Activated naive CD8-positive, alpha-beta T cell treated with anti-CD3 and anti-CD28 coated beads, Interleukin-2, amount 10 ng/mL, durations not matched to agents 7 days and 5 days (primary cell): ENCODE data around the gene PRR20G. TPM values are rescaled to one million over a fixed set of nuclear protein-coding genes. Genes with fewer than 3 reads are reported as not detected.

Experiments used
- ATAC-seq: fragments of 150-1000 bp; cut with Tn5 transposase; one replicate; pipeline ENCODE4 v1.10.0; 2021; ENCODE audit warnings: low read depth, moderate library complexity
- POLR2A ChIA-PET: fragments of 350-600 bp; sonication (Branson Sonifier 250); formaldehyde crosslinking; loops from one replicate; lab custom pipeline; 2021; ENCODE audit warnings: antibody characterized with exemption; lab: Charles Lee
- DNase-seq: peaks from one replicate; pipeline ENCODE4 v3.0.0; 2021
- H3K27ac Mint-ChIP-seq: one replicate; pipeline ENCODE4 v1.8.0; 2022; ENCODE audit warnings: mild to moderate bottlenecking, mixed read lengths
- H3K27me3 Mint-ChIP-seq: one replicate; pipeline ENCODE4 v1.8.0; 2022; ENCODE audit warnings: mild to moderate bottlenecking, moderate library complexity, mixed read lengths
- H3K36me3 Mint-ChIP-seq: one replicate; pipeline ENCODE4 v1.8.0; 2021; ENCODE audit warnings: mild to moderate bottlenecking, mixed read lengths
- H3K4me1 Mint-ChIP-seq: one replicate; pipeline ENCODE4 v1.8.0; 2021; ENCODE audit warnings: mixed read lengths
- H3K4me3 Mint-ChIP-seq: one replicate; pipeline ENCODE4 v1.8.0; 2022; ENCODE audit warnings: mild to moderate bottlenecking, moderate library complexity, mixed read lengths
- H3K9me3 Mint-ChIP-seq: one replicate; pipeline ENCODE4 v1.8.0; 2021; ENCODE audit warnings: mixed read lengths
- total RNA-seq, 2 experiments: library from RNA; stranded (reverse); gene quantifications; one replicate each; pipeline ENCODE4 v1.2.3, GENCODE V29; 2021

The PRR20G gene
- total RNA-seq, 2 experiments from 2014 or later = not detected

- Mint-ChIP-seq H3K4me3 (no peak overlapping the region), H3K36me3 (peaks cover 3% of the 10 kb centered on the region), H3K9me3 (peaks cover 7% of the 10 kb centered on the region), H3K27ac (no peak overlapping the region), H3K27me3 (peaks cover 3% of the 10 kb centered on the region), H3K4me1 (no peaks in the 10 kb centered on the region)
- POLR2A ChIA-PET = no interaction called here
- ATAC-seq (no peak), DNase-seq (no peak)
Measured at GRCh38 chr3:127264794-127265514, 22.9 kb downstream of the PRR20G start.

DNA sequence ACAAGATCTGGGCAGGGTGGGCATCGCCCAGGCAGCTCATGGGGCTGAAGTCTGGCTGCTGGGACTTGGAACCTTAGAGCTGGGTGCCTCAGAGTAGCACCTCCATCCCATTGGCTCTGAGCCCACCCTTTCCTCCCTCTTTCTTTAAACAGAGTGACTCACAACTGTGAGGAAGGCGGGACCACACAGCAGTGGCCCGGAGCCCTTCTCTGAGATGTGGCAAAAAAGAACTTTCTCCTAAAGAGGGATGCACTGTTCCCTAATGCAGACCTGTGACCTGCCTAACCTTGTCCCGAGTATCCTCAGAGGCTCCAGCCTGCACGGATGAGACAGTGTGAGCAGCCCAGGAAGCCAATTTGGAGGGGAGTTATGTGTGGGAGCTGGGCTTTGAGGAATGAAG, 23.6 kb downstream of the PRR20G start:
- POLR2A ChIA-PET = no interaction called here
- peaks cover 7% of the 10 kb centered on the region for H3K9me3 Mint-ChIP-seq

GRCh38 chr3:127263586-127264231, 24.1 kb downstream of the PRR20G start:
- DNase-seq (no peak), ATAC-seq (no peak)
- H3K36me3 Mint-ChIP-seq = peaks cover 3% of the 10 kb centered on the region
- no peak overlapping the region for H3K27ac Mint-ChIP-seq
- POLR2A ChIA-PET = no interaction called here
- H3K9me3 Mint-ChIP-seq = peaks cover 7% of the 10 kb centered on the region
- peaks cover under 1% of the 10 kb centered on the region for H3K27me3 Mint-ChIP-seq
- H3K4me3 Mint-ChIP-seq = no peak overlapping the region
- H3K4me1 Mint-ChIP-seq = no peaks in the 10 kb centered on the region

More for the DNA sequence above, 23.6 kb downstream of the PRR20G start:
- peaks cover 3% of the 10 kb centered on the region for H3K36me3 Mint-ChIP-seq
- peaks cover 3% of the 10 kb centered on the region for H3K27me3 Mint-ChIP-seq
- DNase-seq (no peak), ATAC-seq (no peak)
- no peak overlapping the region for H3K4me3 Mint-ChIP-seq
- H3K27ac Mint-ChIP-seq = no peak overlapping the region
- H3K4me1 Mint-ChIP-seq = no peaks in the 10 kb centered on the region

DNA sequence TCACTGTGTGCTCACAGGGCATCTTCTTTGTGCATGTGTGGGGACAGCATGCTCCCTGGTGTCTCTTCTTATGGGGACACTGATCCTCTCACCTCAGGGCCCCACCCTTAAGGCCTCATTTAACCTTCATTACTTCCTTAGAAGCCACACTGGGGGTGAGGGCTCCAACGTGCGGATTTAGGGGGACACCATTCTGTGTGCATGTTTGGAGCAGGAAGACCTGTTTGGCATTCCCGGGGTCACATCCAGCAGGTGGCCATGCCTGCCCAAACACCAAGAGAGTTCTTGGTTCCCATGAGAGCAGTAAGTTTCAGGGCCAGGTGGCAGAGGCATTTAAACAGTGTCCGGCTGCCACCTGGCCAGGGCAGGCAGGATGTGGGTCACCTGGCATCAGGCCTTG, 24.8 kb downstream of the PRR20G start:
- no peak overlapping the region for H3K4me3 Mint-ChIP-seq
- no peak overlapping the region for H3K27ac Mint-ChIP-seq
- ATAC-seq = no peak
- no peaks in the 10 kb centered on the region for H3K27me3 Mint-ChIP-seq
- H3K4me1 Mint-ChIP-seq = no peaks in the 10 kb centered on the region
- H3K9me3 Mint-ChIP-seq = peaks cover 4% of the 10 kb centered on the region
- no peak for DNase-seq
- H3K36me3 Mint-ChIP-seq = peaks cover 3% of the 10 kb centered on the region
- POLR2A ChIA-PET = no interaction called here

- ATAC-seq (no peak), DNase-seq (no peak)
- no peaks in the 10 kb centered on the region for H3K4me1 Mint-ChIP-seq
- H3K27ac Mint-ChIP-seq = no peak overlapping the region
- H3K4me3 Mint-ChIP-seq = no peak overlapping the region
- POLR2A ChIA-PET = no interaction called here
- peaks cover 4% of the 10 kb centered on the region for H3K9me3 Mint-ChIP-seq
- peaks cover 3% of the 10 kb centered on the region for H3K36me3 Mint-ChIP-seq
- no peaks in the 10 kb centered on the region for H3K27me3 Mint-ChIP-seq
Measured at GRCh38 chr3:127262533-127262932, 25.3 kb downstream of the PRR20G start.

DNA sequence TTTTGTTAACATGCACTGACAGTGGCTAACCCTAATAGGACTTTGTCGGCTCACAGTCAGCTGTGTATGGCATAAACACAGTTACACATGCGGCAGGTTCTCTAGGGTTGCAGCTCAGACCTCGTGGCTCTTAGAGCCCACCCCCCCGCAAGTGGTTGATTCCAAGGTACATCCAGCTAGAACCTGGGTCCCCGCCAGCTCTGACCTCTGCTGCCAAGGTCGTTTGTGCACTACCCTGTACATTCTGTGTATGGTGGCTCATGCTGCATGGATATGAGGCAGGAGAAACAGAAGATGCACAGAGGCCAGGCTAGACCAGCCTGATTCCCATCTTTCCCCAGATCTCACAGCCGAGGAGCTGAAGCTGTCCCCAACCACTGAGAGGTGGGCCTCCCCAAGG, 25.9 kb downstream of the PRR20G start:
- no peak overlapping the region for H3K27ac Mint-ChIP-seq
- H3K9me3 Mint-ChIP-seq = peaks cover 2% of the 10 kb centered on the region
- no peak for ATAC-seq
- DNase-seq = no peak
- no peak overlapping the region for H3K4me3 Mint-ChIP-seq
- H3K27me3 Mint-ChIP-seq = no peaks in the 10 kb centered on the region
- POLR2A ChIA-PET = no interaction called here
- no peaks in the 10 kb centered on the region for H3K36me3 Mint-ChIP-seq
- no peaks in the 10 kb centered on the region for H3K4me1 Mint-ChIP-seq

DNA sequence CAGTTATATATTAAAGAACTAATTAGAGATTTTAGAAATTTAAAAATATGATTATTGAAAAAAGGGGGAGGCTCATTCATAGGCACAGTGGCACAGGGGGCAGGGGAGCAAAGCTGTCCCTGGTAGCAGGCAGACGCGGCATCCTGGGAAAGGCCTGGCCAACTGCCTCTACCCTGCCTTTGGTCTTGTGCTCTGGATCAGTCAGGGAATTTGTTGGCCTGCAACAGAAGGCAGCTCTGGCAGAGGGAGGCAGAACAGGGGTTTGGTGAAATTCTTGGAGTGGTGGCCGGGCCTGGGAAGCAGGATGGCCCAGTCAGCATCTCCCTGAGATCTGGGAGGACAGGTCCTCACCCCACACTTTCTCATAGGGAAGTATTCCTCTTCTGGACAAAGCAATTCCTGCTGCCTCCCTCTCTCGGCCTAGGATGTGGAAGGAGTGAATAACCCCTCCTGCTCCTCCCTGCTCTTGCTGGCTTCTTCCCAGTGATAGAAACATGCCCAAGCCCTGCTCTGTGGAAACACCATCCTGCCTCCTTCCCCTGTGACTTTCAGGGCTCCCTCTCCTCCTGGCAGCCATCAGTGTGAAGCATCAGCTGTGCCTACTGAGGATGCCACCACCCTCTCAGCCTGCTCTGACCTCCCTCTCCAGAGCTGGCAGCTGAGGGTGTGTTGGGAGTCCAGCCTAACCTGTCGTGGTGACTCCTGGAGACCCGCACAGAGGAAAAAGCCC, 26.9 kb downstream of the PRR20G start:
- H3K4me3 Mint-ChIP-seq = no peak overlapping the region
- H3K36me3 Mint-ChIP-seq = no peaks in the 10 kb centered on the region
- DNase-seq (no peak), ATAC-seq (no peak)
- no peaks in the 10 kb centered on the region for H3K4me1 Mint-ChIP-seq
- no peaks in the 10 kb centered on the region for H3K9me3 Mint-ChIP-seq
- H3K27me3 Mint-ChIP-seq = no peaks in the 10 kb centered on the region
- no peak overlapping the region for H3K27ac Mint-ChIP-seq
- POLR2A ChIA-PET = no interaction called here

- no peak overlapping the region for H3K27ac Mint-ChIP-seq
- no peaks in the 10 kb centered on the region for H3K9me3 Mint-ChIP-seq
- no peaks in the 10 kb centered on the region for H3K36me3 Mint-ChIP-seq
- H3K27me3 Mint-ChIP-seq = no peaks in the 10 kb centered on the region
- no peaks in the 10 kb centered on the region for H3K4me1 Mint-ChIP-seq
- no peak overlapping the region for H3K4me3 Mint-ChIP-seq
- POLR2A ChIA-PET = no interaction called here
- no peak for DNase-seq
- no peak for ATAC-seq
Measured at GRCh38 chr3:127260416-127260815, 27.4 kb downstream of the PRR20G start.

- no peak for DNase-seq
- Mint-ChIP-seq H3K4me3 (no peak overlapping the region), H3K9me3 (no peaks in the 10 kb centered on the region), H3K27me3 (no peaks in the 10 kb centered on the region), H3K27ac (no peak overlapping the region), H3K36me3 (no peaks in the 10 kb centered on the region), H3K4me1 (no peaks in the 10 kb centered on the region)
- POLR2A ChIA-PET = no interaction called here
- ATAC-seq = no peak
Measured at GRCh38 chr3:127259882-127260281, 28.0 kb downstream of the PRR20G start.

DNA sequence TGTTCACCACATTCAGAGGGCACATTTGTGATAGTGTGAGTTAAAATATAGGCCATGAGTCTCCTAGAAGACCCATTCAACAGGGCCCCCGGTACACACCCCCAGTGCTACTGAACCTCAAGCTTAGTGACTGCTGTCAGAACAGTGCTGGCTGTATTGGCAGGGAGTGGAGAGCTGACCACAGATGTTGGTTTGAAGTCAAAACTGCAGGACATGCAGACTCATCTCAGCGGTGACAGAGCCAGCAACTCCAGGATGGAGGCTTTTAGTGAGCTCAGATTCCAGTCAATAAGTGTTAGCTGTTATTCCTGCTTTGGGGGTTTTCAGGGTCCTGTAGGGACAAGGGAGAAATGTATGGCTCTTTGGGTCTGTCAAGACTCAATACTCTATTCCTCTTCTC, 29.1 kb downstream of the PRR20G start:
- POLR2A ChIA-PET = no interaction called here
- H3K4me3 Mint-ChIP-seq = no peak overlapping the region
- H3K9me3 Mint-ChIP-seq = peaks cover 1% of the 10 kb centered on the region
- no peaks in the 10 kb centered on the region for H3K36me3 Mint-ChIP-seq
- no peaks in the 10 kb centered on the region for H3K4me1 Mint-ChIP-seq
- DNase-seq (no peak), ATAC-seq (no peak)
- no peaks in the 10 kb centered on the region for H3K27me3 Mint-ChIP-seq
- no peak overlapping the region for H3K27ac Mint-ChIP-seq

- Mint-ChIP-seq H3K27me3 (no peaks in the 10 kb centered on the region), H3K4me1 (no peaks in the 10 kb centered on the region), H3K4me3 (no peak overlapping the region), H3K36me3 (no peaks in the 10 kb centered on the region), H3K9me3 (peaks cover 1% of the 10 kb centered on the region), H3K27ac (no peak overlapping the region)
- POLR2A ChIA-PET = no interaction called here
- ATAC-seq (no peak), DNase-seq (no peak)
Measured at GRCh38 chr3:127257351-127257750, 30.5 kb downstream of the PRR20G start.

DNA sequence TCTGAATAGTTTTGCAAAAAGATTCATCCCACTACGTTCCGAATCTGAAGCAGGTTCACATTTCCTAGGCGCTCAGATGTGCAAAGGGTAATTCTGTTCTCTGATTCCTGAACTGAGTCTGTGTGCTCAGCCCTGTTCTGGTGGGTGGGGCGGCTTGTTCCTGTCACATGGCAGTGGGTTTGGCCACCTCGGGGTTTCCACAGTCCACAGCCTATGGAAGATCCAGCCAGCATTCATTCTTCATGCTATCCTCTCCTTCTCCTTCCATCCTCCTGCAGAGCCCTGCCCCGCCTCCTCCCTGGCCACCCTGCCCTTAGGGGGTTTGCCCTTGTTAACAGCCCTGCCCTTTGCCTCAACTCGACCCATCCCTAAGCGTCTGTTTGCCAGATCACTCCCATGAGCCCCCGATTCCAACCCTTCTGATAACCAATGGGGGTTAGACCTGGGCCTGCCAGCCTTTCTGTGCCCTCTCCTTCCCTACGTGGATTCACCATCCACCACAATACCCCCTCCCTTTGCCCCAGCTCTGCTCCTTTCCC, 31.0 kb downstream of the PRR20G start:
- ATAC-seq (no peak), DNase-seq (no peak)
- Mint-ChIP-seq H3K4me3 (no peak overlapping the region), H3K27me3 (no peaks in the 10 kb centered on the region), H3K4me1 (no peaks in the 10 kb centered on the region), H3K36me3 (no peaks in the 10 kb centered on the region), H3K9me3 (peaks cover 1% of the 10 kb centered on the region), H3K27ac (no peak overlapping the region)
- POLR2A ChIA-PET = no interaction called here

DNA sequence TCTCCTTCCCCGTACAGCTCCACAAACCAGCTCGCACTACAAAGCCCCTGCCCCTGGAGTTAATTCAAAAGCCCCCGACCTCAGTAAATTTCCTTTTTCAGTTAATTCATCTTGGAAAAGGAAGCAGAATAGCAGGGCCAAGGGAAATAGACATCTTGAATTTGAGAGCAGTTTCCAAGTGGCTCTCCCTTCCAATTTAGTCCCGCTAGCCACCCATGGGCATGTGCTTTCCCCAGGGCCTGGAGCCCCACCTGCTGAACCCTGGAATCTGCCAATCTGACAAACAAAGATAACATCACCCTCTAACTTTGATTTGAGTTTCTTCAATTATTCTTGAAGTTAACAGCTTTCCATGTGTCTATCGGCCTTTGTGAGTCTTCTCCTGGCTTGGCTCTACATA, 31.7 kb downstream of the PRR20G start:
- H3K36me3 Mint-ChIP-seq = no peaks in the 10 kb centered on the region
- no peak overlapping the region for H3K4me3 Mint-ChIP-seq
- DNase-seq = no peak
- no peaks in the 10 kb centered on the region for H3K4me1 Mint-ChIP-seq
- ATAC-seq = no peak
- peaks cover 1% of the 10 kb centered on the region for H3K9me3 Mint-ChIP-seq
- H3K27ac Mint-ChIP-seq = no peak overlapping the region
- POLR2A ChIA-PET = no interaction called here
- H3K27me3 Mint-ChIP-seq = no peaks in the 10 kb centered on the region
